Hepatocyte (in vitro differentiated cells): ENCODE results near the gene HEATR5A.

Experiments
- EZH2 ChIP-seq: fragments of 200-600 bp; sonication (generic); IDR thresholded peaks from 2 replicates; pipeline ENCODE4 v1.6.1; 2016; ENCODE audit warnings: antibody characterized with exemption, mild to moderate bottlenecking, borderline replicate concordance
- EZH2phosphoT487 ChIP-seq: fragments of 200-600 bp; sonication (generic); IDR thresholded peaks from one replicate; pipeline ENCODE4 v1.6.1; 2018; ENCODE audit warnings: antibody characterized with exemption, mild to moderate bottlenecking, low read depth, moderate library complexity; ENCODE audit not compliant: unreplicated experiment, severe bottlenecking

GRCh38 chr14:31410048-31410650 is 10.2 kb downstream of the HEATR5A start:
- no peak for TF ChIP-seq EZH2
- TF ChIP-seq EZH2phosphoT487 = no peak
